Loucy (cell line): ENCODE data around the gene SORCS1.

ENCODE experiments used
- H2AFZ ChIP-seq: fragments of 200-600 bp; sonication (generic); 2 replicates; pipeline ENCODE4 v1.6.0; 2016; ENCODE audit warnings: antibody characterized with exemption, mild to moderate bottlenecking, low read length, moderate library complexity
- H3F3A ChIP-seq: fragments of 200-600 bp; 2 replicates; pipeline ENCODE4 v1.6.0; 2016; ENCODE audit warnings: antibody characterized with exemption, low read depth, mild to moderate bottlenecking
- H3K27me3 ChIP-seq: fragments of 200-600 bp; sonication (generic); 2 replicates; pipeline ENCODE4 v1.6.1; 2014; ENCODE audit warnings: low read length, mild to moderate bottlenecking; ENCODE audit not compliant: insufficient read depth, poor library complexity, severe bottlenecking
- H3K36me3 ChIP-seq: fragments of 200-600 bp; sonication (generic); 2 replicates; pipeline ENCODE4 v1.6.1; 2016; ENCODE audit warnings: low read length; ENCODE audit not compliant: insufficient read depth
- H3K4me1 ChIP-seq: fragments of 200-600 bp; sonication (generic); 2 replicates; pipeline ENCODE4 v1.5.1; 2014; ENCODE audit warnings: low read length, mild to moderate bottlenecking; ENCODE audit not compliant: insufficient read depth, poor library complexity, severe bottlenecking
- H3K4me2 ChIP-seq: fragments of 200-600 bp; sonication (generic); 2 replicates; pipeline ENCODE4 v1.6.0; 2014; ENCODE audit warnings: antibody characterized with exemption, low read length, low read depth, mild to moderate bottlenecking; ENCODE audit not compliant: poor library complexity, severe bottlenecking
- H3K4me3 ChIP-seq: fragments of 200-600 bp; sonication (generic); 2 replicates; pipeline ENCODE4 v1.5.1; 2014; ENCODE audit warnings: low read length, mild to moderate bottlenecking, mixed read lengths; ENCODE audit not compliant: poor library complexity, severe bottlenecking
- H3K79me2 ChIP-seq: fragments of 200-600 bp; sonication (generic); 2 replicates; pipeline ENCODE4 v1.6.1; 2014; ENCODE audit warnings: low read length; ENCODE audit not compliant: insufficient read depth
- H3K9ac ChIP-seq: fragments of 200-600 bp; sonication (generic); 2 replicates; pipeline ENCODE4 v1.6.0; 2014; ENCODE audit warnings: mild to moderate bottlenecking, low read depth, low read length, moderate library complexity; ENCODE audit not compliant: poor library complexity, severe bottlenecking
- H3K9me2 ChIP-seq: fragments of 200-600 bp; sonication (generic); replicated peaks from 2 replicates; pipeline ENCODE4 v1.6.1; 2016; ENCODE audit warnings: low read depth, low read length, mixed read lengths
- H3K9me3 ChIP-seq: fragments of 200-600 bp; sonication (generic); 2 replicates; pipeline ENCODE4 v1.6.1; 2014; ENCODE audit warnings: mild to moderate bottlenecking, antibody characterized with exemption, low read length, low read depth; ENCODE audit not compliant: insufficient read depth
- H4K20me1 ChIP-seq: fragments of 200-600 bp; sonication (generic); 2 replicates; pipeline ENCODE4 v1.6.0; 2014; ENCODE audit warnings: antibody characterized with exemption, low read length, mild to moderate bottlenecking; ENCODE audit not compliant: insufficient read depth, poor library complexity, severe bottlenecking
- CTCF ChIP-seq: fragments of 200-600 bp; sonication (generic); conservative IDR thresholded peaks from 2 replicates; pipeline ENCODE4 v1.5.1; 2014; ENCODE audit warnings: mild to moderate bottlenecking, antibody characterized with exemption, low read length
- EZH2phosphoT487 ChIP-seq: fragments of 200-600 bp; IDR thresholded peaks from 2 replicates; pipeline ENCODE4 v1.6.1; 2018; ENCODE audit warnings: antibody characterized with exemption, mild to moderate bottlenecking, moderate library complexity, borderline replicate concordance

SORCS1 gene

DNA sequence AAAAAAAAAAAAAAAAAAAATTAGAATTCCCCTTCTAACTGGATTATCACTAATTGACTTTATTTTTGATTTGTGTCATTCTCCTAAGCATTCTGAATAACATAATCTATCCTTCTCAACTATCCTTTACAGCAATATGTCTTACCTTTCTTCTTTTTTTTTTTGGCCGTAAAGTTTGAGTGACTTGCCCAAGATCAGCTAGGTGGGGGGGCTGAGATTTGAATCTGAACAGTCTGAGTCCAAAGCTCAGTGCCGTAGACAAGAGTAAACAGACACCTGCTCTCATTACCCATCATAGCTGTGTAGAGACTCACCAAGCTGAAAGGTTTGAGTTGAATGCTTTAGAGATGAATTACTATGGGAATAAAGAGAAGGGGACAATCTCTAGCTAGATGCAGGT, 192.1 kb downstream of the SORCS1 start:
- Histone ChIP-seq H2AFZ (no peak overlapping the region), H3K4me1 (peaks cover 5% of the 10 kb centered on the region), H3K36me3 (no peaks in the 10 kb centered on the region), H3K79me2 (no peaks in the 10 kb centered on the region), H3K9me3 (no peaks in the 10 kb centered on the region), H3F3A (no peaks in the 10 kb centered on the region), H3K9me2 (no peaks in the 10 kb centered on the region), H3K9ac (no peak overlapping the region), H4K20me1 (no peaks in the 10 kb centered on the region), H3K4me2 (no peak overlapping the region), H3K4me3 (no peak overlapping the region), H3K27me3 (no peaks in the 10 kb centered on the region)
- no peak for TF ChIP-seq EZH2phosphoT487
- no peak for TF ChIP-seq CTCF

DNA sequence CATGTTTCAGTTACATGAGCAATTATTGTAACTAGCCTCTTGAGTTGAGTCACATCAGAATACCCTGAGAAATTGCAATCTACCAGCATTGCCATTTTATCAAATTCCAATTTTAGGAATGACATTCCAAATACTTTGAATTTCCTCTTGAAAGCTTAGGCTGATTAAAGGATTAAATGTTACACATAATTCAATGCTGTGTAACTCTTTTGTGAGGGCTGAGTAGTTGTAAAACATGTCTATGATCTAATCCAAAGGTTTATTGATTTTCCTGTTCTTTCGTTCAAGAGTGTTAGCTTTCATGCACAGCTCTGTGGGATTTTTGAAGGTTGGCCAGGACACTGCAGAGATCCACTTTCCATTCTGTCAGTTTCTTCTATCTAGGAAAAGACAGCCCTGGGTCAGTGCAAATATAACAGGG, 193.1 kb downstream of the SORCS1 start:
- no peaks in the 10 kb centered on the region for H4K20me1 ChIP-seq

DNA sequence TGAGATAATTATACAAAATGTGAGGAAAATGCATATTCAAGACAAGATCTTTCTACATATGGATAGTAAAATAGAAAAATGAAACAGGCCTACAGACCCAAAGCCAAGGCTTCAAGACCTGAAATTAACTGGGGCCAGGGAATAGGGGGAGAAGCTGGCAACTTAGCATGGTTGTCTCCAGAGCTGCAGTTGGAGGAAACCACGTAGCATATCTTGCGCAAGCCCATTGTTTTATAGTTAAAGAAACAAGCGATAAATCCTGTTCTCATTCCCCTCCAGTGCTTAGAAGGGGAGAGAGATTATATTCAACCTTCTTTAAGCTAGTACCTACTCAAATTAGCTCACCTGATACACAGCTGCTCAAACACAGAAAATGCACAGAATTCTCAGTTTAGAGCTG, 197.1 kb downstream of the SORCS1 start:
- peaks cover 8% of the 10 kb centered on the region for H3K4me1 ChIP-seq
- no peaks in the 10 kb centered on the region for H3K36me3 ChIP-seq
- H3K79me2 ChIP-seq = no peaks in the 10 kb centered on the region
- H3K4me3 ChIP-seq = no peak overlapping the region
- no peaks in the 10 kb centered on the region for H3F3A ChIP-seq
- no peaks in the 10 kb centered on the region for H3K9me3 ChIP-seq
- H3K9me2 ChIP-seq = no peaks in the 10 kb centered on the region
- H2AFZ ChIP-seq = no peak overlapping the region
- H4K20me1 ChIP-seq = no peaks in the 10 kb centered on the region
- no peak overlapping the region for H3K9ac ChIP-seq
- TF ChIP-seq EZH2phosphoT487 (no peak), CTCF (no peak)
- no peak overlapping the region for H3K4me2 ChIP-seq
- no peaks in the 10 kb centered on the region for H3K27me3 ChIP-seq

More for the DNA sequence above, 193.1 kb downstream of the SORCS1 start:
- Histone ChIP-seq H3K27me3 (no peaks in the 10 kb centered on the region), H3F3A (no peaks in the 10 kb centered on the region), H3K9ac (no peak overlapping the region), H3K79me2 (no peaks in the 10 kb centered on the region), H3K9me3 (no peaks in the 10 kb centered on the region), H2AFZ (no peak overlapping the region), H3K9me2 (no peaks in the 10 kb centered on the region), H3K4me2 (no peak overlapping the region), H3K36me3 (no peaks in the 10 kb centered on the region), H3K4me3 (no peak overlapping the region), H3K4me1 (peaks cover 8% of the 10 kb centered on the region)
- TF ChIP-seq EZH2phosphoT487 (no peak), CTCF (no peak)
